Fibroblast of skin of abdomen (primary cell): Measurements from ENCODE around the gene CLCN2. TPM values are rescaled to one million over a fixed set of nuclear protein-coding genes. Genes with fewer than 3 reads are reported as not detected.

Experiments used
- DNase-seq: peaks from one replicate; pipeline ENCODE4 v3.0.0-alpha.2; 2013
- polyA plus RNA-seq, 2 experiments: library from polyadenylated mRNA; unstranded; fragments of 120-200 nt; gene quantifications; one replicate each; pipeline ENCODE4 v1.2.1, GENCODE V29; 2013; ENCODE audit not compliant: insufficient read length in 2 of 2

Gene CLCN2
- polyA plus RNA-seq (2013, experiment 1 of 2; ENCODE audit: insufficient read length): 3.2 TPM
- polyA plus RNA-seq (2013, experiment 2 of 2; ENCODE audit: insufficient read length): 2.3 TPM

GRCh38 chr3:184361532-184361931 lies at the start of gene CLCN2, which contains the start of gene POLR2H:
CLCN2 (minus strand) TSS chr3:184361605; CDS start chr3:184361479, 126 bp downstream.
POLR2H (plus strand) TSS chr3:184361710; CDS start chr3:184363493, 1,783 bp downstream.
- peak; percentile 64 for DNase-seq

DNA sequence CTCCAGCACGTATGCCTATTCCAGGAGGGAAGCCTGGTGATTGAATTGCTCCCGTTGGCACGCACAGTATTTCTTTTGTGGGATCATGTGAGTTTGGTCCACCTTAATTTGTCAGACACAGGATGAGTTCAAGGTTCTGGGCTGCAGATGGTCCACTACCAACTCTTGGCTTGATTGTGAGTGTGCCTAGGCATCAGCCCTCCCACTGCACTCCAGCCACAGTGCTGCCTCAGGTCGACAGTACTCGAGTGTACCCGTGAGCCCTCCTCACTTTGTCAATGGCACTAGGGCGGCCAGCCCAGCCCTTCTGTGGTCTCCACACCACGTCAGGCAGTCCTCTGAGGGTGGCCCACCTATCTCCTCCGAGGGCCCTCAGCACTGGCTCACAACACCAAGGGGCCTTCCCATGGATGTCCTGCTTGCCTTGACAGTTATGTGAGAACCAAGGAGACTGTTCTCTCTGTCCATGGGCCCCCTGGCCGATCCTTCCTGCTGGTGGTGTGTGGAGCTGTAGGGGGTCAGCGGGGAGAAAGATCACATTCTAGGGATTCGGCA lies 48.6 kb upstream of the CLCN2 start:
- no peak for DNase-seq

GRCh38 chr3:184409331-184409926 lies 48.0 kb upstream of the CLCN2 start:
- no peak for DNase-seq

- no peak for DNase-seq
These were observed 43.9 kb upstream of the CLCN2 start for GRCh38 chr3:184405075-184406030.

DNA sequence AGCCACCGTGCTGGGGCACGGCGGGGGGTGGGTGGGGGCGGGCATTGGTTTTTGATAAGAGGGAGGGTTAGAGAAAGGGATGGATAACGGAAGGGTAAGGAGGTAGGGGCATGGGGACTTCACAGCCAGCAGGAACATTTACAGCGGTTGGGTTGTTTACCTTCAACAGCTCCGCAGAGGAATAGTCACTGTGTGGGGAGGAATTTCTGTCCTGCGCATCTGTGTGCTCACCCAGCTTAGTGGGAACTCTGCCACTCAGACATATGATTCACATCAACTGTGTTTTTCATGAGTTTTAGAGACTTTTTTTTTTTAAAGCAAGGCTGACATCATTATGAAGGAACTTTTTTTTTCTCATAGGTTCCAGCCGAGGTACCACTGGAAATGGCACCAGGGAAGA lies 38.0 kb upstream of the CLCN2 start:
- DNase-seq: peak; percentile 94

- no peak for DNase-seq
These were observed 33.9 kb upstream of the CLCN2 start for GRCh38 chr3:184395320-184395660.

DNA sequence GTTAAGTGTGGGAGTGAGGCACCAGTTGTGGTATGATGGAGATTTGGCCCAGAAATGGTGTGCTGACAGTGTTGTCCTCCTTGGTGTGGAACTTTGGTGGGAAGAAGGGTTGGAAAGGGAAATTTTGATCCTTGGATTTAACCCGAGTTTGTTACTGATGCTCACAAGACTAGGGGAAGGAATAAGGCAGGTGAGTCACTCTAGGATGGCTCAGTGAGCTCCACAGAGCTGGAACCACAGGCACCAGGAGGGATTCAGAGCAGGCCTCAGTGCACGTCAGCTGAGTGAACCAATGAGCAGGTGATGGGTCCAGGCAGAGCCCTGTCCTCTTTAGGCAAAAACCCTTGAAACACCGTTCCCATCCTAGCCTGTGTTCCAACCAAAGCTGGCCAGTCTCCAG lies 29.9 kb upstream of the CLCN2 start:
- no peak for DNase-seq

DNA sequence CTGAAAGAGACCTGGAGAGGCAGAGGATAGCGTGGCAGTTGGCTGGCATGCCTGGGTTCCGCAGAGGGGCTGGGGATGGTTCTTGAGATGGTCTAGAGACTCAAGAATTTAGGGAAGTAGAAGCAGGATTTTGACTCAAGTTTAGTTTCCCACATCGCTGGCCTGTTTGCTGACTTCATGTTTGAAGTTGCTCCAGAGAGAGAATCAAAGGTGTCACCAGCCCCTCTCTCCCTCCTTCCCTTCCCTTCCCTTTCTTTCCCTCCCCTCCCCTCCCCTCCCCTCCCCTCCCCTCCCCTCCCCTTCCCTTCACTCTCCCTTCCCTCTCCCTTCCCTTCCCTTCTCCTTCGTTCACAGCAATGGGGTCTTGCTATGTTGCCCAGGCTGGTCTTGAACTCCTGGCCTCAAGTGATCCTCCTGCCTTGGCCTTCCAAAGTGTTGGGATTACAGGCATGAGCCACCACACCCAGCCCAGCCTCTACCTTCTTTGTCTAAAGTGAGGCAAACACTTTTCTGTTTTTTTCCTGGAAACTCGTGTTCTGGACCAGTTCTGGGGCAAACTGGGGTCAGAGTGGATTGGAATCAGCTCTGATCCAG lies 28.6 kb upstream of the CLCN2 start:
- DNase-seq: no peak

DNA sequence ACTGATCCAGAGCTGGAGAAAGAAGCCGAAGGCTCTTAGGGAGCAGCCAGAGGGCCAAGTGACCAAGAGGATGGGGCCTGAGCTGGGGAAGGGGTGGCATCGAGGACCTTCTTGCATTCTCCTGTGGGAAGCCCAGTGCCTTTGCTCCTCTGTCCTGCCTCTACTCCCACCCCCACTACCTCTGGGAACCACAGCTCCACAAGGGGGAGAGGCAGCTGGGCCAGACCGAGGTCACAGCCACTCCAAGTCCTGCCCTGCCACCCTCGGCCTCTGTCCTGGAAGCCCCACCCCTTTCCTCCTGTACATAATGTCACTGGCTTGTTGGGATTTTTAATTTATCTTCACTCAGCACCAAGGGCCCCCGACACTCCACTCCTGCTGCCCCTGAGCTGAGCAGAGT lies 28.0 kb upstream of the CLCN2 start:
- DNase-seq: no peak

DNA sequence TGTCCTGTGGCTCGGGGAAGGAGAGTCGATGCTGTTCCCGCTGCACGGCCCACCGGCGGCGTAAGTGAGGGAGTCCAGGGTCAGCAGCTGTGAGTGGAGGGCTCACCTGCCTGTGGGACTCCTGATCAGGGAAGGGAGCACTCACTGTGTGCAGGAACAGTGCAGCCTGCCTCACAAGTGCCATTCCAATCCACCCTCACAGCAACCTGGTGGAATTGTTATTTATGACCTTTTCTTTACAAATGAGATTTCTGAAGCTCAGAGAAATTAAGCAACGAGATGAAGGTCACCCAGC lies 27.5 kb upstream of the CLCN2 start:
- DNase-seq: no peak

DNA sequence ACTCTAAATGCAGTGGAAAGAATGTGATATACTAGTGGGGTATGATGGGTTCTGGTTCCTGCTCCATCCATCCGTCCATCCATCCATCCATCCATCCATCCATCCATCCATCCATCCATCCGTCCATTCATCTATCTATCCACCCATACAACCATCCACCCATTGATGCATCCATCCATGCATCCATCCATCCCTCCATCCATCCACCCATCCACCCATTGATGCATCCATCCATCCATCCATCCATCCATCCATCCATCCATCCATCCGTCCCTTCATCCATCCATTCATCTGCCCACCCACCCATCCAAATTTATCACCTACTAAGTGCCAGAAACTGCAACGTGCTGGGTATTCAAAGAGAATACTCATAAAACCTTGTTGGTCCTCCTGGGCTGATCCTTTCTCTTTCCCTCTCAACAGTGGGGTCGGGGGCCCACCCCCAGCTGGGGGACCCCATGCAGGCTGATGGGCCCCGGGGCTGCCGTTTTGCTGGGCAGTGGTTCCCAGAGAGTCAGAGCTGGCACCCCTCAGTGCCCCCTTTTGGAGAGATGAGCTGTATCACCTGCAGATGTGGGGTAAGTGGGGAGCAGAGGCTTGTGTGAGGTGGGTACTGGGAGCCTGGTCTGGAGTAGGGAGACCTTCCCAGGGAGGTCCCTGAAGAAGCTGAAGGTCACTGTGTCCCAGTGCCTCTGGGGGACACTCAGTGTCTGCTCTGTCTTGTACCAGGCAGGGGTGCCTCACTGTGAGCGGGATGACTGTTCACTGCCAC lies 26.9 kb upstream of the CLCN2 start:
- no peak for DNase-seq

DNA sequence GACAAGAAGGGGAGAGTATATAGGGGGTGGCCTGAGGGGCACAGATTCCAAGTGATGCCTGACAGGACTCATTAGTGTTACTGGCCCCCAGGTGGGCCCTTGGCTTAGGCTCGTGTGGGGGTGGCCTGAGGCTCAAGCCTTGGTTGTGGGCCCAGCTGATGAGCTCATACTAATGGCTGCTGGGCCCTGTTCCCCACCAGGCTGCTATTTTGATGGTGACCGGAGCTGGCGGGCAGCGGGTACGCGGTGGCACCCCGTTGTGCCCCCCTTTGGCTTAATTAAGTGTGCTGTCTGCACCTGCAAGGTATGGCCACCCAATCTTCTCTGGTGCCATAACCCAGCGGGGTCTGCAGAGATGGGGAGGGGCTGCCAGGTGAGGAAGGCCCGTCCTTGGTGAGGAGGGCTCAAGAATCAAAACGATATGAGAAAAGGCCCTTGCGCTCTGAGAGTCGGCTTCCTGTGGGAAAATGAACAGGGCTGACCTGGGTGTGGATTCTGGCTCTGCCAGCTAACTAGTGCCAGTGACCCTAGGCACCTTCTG lies 25.8 kb upstream of the CLCN2 start:
- no peak for DNase-seq

DNA sequence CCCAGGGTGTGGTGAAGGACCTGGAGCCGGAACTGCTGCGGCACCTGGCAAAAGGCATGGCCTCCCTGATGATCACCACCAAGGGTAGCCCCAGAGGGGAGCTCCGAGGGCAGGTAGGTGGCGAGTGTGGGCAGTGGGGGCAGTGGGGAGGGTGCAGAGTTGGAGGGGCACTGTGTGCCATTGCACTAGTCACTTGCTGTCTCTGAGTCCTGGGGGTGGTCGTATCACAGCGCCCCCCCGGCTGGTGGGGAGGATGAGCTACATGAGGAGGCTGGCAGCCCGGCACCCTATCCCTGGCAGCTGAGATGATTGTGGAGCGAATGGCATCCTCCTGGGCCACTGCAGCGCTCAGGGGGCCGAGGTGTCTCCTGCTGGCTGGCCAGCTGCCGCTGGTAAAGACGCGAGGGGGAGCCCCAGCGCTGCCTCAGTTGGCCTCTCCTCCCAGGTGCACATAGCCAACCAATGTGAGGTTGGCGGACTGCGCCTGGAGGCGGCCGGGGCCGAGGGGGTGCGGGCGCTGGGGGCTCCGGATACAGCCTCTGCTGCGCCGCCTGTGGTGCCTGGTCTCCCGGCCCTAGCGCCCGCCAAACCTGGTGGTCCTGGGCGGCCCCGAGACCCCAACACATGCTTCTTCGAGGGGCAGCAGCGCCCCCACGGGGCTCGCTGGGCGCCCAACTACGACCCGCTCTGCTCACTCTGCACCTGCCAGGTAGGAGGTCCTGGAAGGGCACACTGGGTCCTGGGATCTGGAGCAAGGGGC lies 24.8 kb upstream of the CLCN2 start:
- no peak for DNase-seq

DNA sequence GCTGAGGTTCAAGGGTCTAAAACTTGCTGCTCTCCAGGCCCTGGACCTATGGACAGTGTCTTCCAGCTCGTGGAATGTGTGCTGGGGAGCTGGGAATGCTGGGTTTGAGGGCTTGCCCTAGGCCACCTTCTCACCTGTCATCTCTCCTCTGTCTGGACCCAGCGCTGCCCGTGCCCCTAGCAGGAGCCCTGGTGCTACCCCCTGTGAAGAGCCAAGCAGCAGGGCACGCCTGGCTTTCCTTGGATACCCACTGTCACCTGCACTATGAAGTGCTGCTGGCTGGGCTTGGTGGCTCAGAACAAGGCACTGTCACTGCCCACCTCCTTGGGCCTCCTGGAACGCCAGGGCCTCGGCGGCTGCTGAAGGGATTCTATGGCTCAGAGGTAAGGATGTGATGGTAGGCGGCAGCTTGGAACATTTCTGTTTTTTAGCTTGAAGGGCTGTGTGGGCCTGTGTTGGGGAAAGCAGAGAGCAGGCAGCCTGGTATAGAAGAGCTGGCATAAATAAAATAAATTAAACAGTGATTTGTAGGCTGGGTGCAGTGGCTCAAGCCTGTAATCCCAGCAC lies 23.5 kb upstream of the CLCN2 start:
- DNase-seq: no peak

DNA sequence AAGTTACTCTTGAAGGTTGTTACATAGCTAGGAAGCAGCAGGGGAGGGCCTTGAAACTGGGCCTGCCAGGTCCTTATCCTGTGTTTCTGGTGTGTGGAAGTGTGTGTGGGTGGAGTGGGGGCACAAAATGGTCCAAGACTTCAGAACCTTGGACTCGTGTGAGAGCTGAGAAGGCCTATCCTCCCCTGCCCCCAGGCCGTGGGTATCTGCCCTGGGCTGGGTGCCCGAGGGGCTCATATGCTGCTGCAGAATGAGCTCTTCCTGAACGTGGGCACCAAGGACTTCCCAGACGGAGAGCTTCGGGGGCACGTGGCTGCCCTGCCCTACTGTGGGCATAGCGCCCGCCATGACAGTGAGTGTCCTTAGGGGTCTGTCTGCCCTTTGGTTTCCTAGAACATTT lies 22.9 kb upstream of the CLCN2 start:
- no peak for DNase-seq

- DNase-seq: no peak
These were observed 21.8 kb upstream of the CLCN2 start for GRCh38 chr3:184383033-184383740.

GRCh38 chr3:184382326-184383032 lies 21.1 kb upstream of the CLCN2 start:
- DNase-seq: no peak

- DNase-seq: no peak
These were observed 20.1 kb upstream of the CLCN2 start for GRCh38 chr3:184381261-184382224.
